Testis (tissue), 2 donors: ENCODE measurements around the gene RNF11.

Source experiments
- POLR2A ChIP-seq: fragments of 450-650 bp; IDR thresholded peaks from one replicate; pipeline ENCODE4 v1.6.1; 2017; ENCODE audit warnings: antibody characterized with exemption, mild to moderate bottlenecking, moderate library complexity
- TF ChIP-seq, protein P1 (sequence below), 3 experiments: fragments of 450-650 bp in 2 of 3; fragments of 200-600 bp in 1 of 3; sonication (generic) in 1 of 3; IDR thresholded peaks; one replicate each; pipeline ENCODE4 v1.5.1; 2016 to 2019; ENCODE audit warnings: antibody characterized with exemption in 3 of 3, mild to moderate bottlenecking in 2 of 3, moderate library complexity in 1 of 3

DNA sequence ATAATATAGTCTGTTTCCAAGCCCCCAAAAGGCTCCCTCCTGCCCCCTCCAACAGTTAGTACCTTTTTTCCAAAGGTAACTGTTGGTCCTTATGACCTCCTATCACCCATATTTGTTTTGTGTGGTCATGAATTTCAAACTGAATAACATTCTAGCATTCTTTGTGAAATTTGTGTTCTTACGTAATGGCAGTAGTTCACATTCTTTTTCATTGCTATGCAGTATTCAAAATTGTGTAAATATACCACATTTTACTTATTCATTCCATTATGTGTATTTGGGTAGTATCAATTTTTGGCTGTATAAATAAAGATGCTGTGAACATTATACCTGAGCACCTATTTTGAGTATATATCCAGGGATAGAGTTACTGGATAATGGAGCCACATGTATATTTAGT is 13.4 kb downstream of the RNF11 start:
- TF ChIP-seq, protein P1, sequence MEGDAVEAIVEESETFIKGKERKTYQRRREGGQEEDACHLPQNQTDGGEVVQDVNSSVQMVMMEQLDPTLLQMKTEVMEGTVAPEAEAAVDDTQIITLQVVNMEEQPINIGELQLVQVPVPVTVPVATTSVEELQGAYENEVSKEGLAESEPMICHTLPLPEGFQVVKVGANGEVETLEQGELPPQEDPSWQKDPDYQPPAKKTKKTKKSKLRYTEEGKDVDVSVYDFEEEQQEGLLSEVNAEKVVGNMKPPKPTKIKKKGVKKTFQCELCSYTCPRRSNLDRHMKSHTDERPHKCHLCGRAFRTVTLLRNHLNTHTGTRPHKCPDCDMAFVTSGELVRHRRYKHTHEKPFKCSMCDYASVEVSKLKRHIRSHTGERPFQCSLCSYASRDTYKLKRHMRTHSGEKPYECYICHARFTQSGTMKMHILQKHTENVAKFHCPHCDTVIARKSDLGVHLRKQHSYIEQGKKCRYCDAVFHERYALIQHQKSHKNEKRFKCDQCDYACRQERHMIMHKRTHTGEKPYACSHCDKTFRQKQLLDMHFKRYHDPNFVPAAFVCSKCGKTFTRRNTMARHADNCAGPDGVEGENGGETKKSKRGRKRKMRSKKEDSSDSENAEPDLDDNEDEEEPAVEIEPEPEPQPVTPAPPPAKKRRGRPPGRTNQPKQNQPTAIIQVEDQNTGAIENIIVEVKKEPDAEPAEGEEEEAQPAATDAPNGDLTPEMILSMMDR (IDR thresholded peaks at IDR 0.05), result no peak
- TF ChIP-seq POLR2A, result no peak
